ENCODE data around the gene SDK1. TPM values are rescaled to one million over a fixed set of nuclear protein-coding genes. Genes with fewer than 3 reads are reported as not detected.

The SDK1 gene
- total and polyA plus RNA-seq, 4 donors = 0.12 to 0.47 (median 0.36) TPM

DNA sequence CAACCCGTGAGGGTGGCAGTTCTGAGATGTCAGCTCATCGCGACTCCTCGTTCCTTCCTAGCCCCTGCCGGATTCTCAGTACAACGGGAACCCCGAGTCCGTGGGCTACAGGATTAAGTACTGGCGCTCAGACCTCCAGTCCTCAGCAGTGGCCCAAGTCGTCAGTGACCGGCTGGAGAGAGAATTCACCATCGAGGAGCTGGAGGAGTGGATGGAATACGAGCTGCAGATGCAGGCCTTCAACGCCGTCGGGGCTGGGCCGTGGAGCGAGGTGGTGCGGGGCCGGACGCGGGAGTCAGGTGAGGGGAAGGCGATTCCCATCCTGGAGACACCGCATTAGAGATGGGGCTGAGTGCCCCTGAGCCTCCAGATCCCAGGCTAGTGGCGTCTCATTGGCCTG lies 812.9 kb downstream of the SDK1 start:
- H3K36me3 ChIP-seq (ENCODE audit: control insufficient read depth in 4 of 4, insufficient read depth in 3 of 4, low read depth in 1 of 4, low read length in 3 of 4) = no peaks in the 10 kb centered on the region
- H3K4me3 ChIP-seq (ENCODE audit: low read depth in 1 of 3, low read length in 3 of 3) = no peak overlapping the region
- H3K27me3 ChIP-seq (ENCODE audit: control insufficient read depth in 4 of 4, insufficient read depth in 4 of 4, low read length in 3 of 4) = no peaks in the 10 kb centered on the region
- no peak overlapping the region for H3K9ac ChIP-seq (ENCODE audit: low read depth in 1 of 2, low read length in 2 of 2)
- TF ChIP-seq YY1 (IDR thresholded peaks at IDR 0.05) (no peak), HNF4G (IDR thresholded peaks at IDR 0.05) (no peak), FOXA1 (IDR thresholded peaks at IDR 0.05) (no peak), SP1 (IDR thresholded peaks at IDR 0.05) (no peak), EGR1 (IDR thresholded peaks at IDR 0.05; ENCODE audit: low read depth in 2 of 2) (no peak), RAD21 (IDR thresholded peaks at IDR 0.05) (no peak), TAF1 (conservative IDR thresholded peaks at IDR 0.05) (no peak), FOXA2 (IDR thresholded peaks at IDR 0.05) (no peak), HNF4A (conservative IDR thresholded peaks at IDR 0.05) (no peak), JUND (IDR thresholded peaks at IDR 0.05) (no peak)
- TF ChIP-seq, protein P1, sequence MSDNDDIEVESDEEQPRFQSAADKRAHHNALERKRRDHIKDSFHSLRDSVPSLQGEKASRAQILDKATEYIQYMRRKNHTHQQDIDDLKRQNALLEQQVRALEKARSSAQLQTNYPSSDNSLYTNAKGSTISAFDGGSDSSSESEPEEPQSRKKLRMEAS (IDR thresholded peaks at IDR 0.05) = no peak
- TF ChIP-seq, protein P2, sequence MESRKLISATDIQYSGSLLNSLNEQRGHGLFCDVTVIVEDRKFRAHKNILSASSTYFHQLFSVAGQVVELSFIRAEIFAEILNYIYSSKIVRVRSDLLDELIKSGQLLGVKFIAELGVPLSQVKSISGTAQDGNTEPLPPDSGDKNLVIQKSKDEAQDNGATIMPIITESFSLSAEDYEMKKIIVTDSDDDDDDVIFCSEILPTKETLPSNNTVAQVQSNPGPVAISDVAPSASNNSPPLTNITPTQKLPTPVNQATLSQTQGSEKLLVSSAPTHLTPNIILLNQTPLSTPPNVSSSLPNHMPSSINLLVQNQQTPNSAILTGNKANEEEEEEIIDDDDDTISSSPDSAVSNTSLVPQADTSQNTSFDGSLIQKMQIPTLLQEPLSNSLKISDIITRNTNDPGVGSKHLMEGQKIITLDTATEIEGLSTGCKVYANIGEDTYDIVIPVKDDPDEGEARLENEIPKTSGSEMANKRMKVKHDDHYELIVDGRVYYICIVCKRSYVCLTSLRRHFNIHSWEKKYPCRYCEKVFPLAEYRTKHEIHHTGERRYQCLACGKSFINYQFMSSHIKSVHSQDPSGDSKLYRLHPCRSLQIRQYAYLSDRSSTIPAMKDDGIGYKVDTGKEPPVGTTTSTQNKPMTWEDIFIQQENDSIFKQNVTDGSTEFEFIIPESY (IDR thresholded peaks at IDR 0.05) = no peak
- no peaks in the 10 kb centered on the region for H3K4me1 ChIP-seq (ENCODE audit: control insufficient read depth in 4 of 4, insufficient read depth in 4 of 4, low read length in 3 of 4)
- no peak for DNase-seq (ENCODE audit: low spot score)
- no peaks in the 10 kb centered on the region for H3K9me3 ChIP-seq (ENCODE audit: control insufficient read depth in 4 of 4, low read length in 3 of 4)
- no peak overlapping the region for H3K27ac ChIP-seq (ENCODE audit: low read depth in 1 of 2, low read length in 2 of 2)
- WGBS = 95% methylated on average over 25 of the region's 25 CpGs

DNA sequence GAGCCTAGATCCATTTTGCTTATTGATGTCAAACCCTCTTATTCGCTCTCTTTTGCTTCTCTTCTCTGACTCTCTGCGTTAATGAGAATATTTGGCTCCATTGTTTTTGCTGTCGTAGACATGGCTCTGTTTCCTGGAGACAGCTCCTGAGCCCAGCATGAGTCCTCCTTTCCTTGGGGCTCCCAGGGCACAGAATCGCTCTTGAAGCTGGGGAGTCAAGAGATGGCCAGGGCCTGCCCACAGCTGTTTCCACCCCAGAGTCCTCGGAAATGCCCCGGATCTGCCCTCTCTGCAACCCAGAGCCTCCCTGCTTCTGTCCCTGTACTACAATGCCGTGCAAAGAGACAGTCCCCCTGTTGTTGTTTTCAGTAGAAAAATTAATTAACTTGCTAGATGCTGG lies 814.4 kb downstream of the SDK1 start:
- no peaks in the 10 kb centered on the region for H3K36me3 ChIP-seq (ENCODE audit: control insufficient read depth in 4 of 4, insufficient read depth in 3 of 4, low read depth in 1 of 4, low read length in 3 of 4)
- H3K4me3 ChIP-seq (ENCODE audit: low read depth in 1 of 3, low read length in 3 of 3) = no peak overlapping the region
- H3K27ac ChIP-seq (ENCODE audit: low read depth in 1 of 2, low read length in 2 of 2) = no peak overlapping the region
- H3K9me3 ChIP-seq (ENCODE audit: control insufficient read depth in 4 of 4, low read length in 3 of 4) = no peaks in the 10 kb centered on the region
- WGBS = 95% methylated on average over 7 of the region's 7 CpGs
- no peaks in the 10 kb centered on the region for H3K4me1 ChIP-seq (ENCODE audit: control insufficient read depth in 4 of 4, insufficient read depth in 4 of 4, low read length in 3 of 4)
- TF ChIP-seq HNF4A (conservative IDR thresholded peaks at IDR 0.05) = no peak
- no peak for TF ChIP-seq EGR1 (IDR thresholded peaks at IDR 0.05; ENCODE audit: low read depth in 2 of 2)
- TF ChIP-seq FOXA1 (IDR thresholded peaks at IDR 0.05) = no peak
- no peak for TF ChIP-seq HNF4G (IDR thresholded peaks at IDR 0.05)
- TF ChIP-seq, protein P3, sequence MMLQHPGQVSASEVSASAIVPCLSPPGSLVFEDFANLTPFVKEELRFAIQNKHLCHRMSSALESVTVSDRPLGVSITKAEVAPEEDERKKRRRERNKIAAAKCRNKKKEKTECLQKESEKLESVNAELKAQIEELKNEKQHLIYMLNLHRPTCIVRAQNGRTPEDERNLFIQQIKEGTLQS (IDR thresholded peaks at IDR 0.05) = no peak
- no peak for TF ChIP-seq TAF1 (conservative IDR thresholded peaks at IDR 0.05)
- TF ChIP-seq SP1 (IDR thresholded peaks at IDR 0.05) = no peak
- no peak for TF ChIP-seq RXRA (IDR thresholded peaks at IDR 0.05)
- no peak for TF ChIP-seq JUND (IDR thresholded peaks at IDR 0.05)
- no peak for TF ChIP-seq YY1 (IDR thresholded peaks at IDR 0.05)
- TF ChIP-seq FOXA2 (IDR thresholded peaks at IDR 0.05) = no peak
- no peaks in the 10 kb centered on the region for H3K27me3 ChIP-seq (ENCODE audit: control insufficient read depth in 4 of 4, insufficient read depth in 4 of 4, low read length in 3 of 4)
- no peak overlapping the region for H3K9ac ChIP-seq (ENCODE audit: low read depth in 1 of 2, low read length in 2 of 2)
- no peak for DNase-seq (ENCODE audit: low spot score)

DNA sequence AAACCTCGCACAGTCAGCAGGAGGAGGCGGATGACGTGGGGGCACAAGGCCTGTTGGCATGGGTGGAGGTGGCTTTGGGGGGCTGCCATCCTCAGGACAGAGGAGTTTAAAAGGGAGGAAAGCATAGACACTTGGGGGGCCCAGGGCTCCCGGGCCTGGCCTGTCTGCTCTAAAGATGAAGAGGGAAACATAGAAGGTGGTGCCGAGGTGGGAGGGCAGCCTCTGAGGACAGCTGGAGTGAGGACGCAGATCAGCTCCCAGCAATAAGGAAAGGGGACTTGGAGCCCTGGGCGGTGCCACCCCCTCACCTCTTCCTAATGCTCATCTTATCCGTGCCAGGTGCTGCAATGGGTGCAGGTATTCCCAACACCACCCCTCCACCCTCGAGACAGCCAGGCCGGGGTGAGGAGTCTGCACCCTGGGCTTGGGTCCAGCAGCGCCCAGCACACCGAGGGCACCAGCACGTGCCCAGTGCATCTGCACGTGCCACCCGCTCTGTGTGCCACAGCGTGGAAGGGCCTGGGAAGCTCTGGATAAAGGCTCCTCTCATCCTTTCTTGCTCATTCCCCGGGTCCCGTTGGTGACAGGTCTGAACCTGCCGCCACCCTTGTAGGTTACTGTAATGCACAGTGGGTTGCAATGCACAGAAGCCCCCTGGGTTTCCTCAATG lies 815.0 kb downstream of the SDK1 start:
- H3K27me3 ChIP-seq (ENCODE audit: control insufficient read depth in 4 of 4, insufficient read depth in 4 of 4, low read length in 3 of 4) = no peaks in the 10 kb centered on the region
- H3K9ac ChIP-seq (ENCODE audit: low read depth in 1 of 2, low read length in 2 of 2) = no peak overlapping the region
- no peaks in the 10 kb centered on the region for H3K4me1 ChIP-seq (ENCODE audit: control insufficient read depth in 4 of 4, insufficient read depth in 4 of 4, low read length in 3 of 4)
- no peak for TF ChIP-seq JUND (IDR thresholded peaks at IDR 0.05)
- TF ChIP-seq, protein P1 (IDR thresholded peaks at IDR 0.05) = no peak
- TF ChIP-seq RXRA (IDR thresholded peaks at IDR 0.05) = no peak
- TF ChIP-seq YY1 (IDR thresholded peaks at IDR 0.05) = no peak
- TF ChIP-seq, protein P2 (IDR thresholded peaks at IDR 0.05) = no peak
- no peak for TF ChIP-seq SP1 (IDR thresholded peaks at IDR 0.05)
- TF ChIP-seq, protein P4, sequence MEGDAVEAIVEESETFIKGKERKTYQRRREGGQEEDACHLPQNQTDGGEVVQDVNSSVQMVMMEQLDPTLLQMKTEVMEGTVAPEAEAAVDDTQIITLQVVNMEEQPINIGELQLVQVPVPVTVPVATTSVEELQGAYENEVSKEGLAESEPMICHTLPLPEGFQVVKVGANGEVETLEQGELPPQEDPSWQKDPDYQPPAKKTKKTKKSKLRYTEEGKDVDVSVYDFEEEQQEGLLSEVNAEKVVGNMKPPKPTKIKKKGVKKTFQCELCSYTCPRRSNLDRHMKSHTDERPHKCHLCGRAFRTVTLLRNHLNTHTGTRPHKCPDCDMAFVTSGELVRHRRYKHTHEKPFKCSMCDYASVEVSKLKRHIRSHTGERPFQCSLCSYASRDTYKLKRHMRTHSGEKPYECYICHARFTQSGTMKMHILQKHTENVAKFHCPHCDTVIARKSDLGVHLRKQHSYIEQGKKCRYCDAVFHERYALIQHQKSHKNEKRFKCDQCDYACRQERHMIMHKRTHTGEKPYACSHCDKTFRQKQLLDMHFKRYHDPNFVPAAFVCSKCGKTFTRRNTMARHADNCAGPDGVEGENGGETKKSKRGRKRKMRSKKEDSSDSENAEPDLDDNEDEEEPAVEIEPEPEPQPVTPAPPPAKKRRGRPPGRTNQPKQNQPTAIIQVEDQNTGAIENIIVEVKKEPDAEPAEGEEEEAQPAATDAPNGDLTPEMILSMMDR (IDR thresholded peaks at IDR 0.05; ENCODE audit: low read depth, low read length, missing input control) = no peak
- no peak for TF ChIP-seq FOXA2 (IDR thresholded peaks at IDR 0.05)
- no peak for TF ChIP-seq GABPA (IDR thresholded peaks at IDR 0.05 in 1 of 2, conservative IDR thresholded peaks at IDR 0.05 in 1 of 2)
- TF ChIP-seq EGR1 (IDR thresholded peaks at IDR 0.05; ENCODE audit: low read depth in 2 of 2) = no peak
- TF ChIP-seq HNF4A (conservative IDR thresholded peaks at IDR 0.05) = no peak
- H3K9me3 ChIP-seq (ENCODE audit: control insufficient read depth in 4 of 4, low read length in 3 of 4) = peaks cover 0 to under 1% (median 0%) of the 10 kb centered on the region in 4 donors
- no peak for DNase-seq (ENCODE audit: low spot score)
- H3K36me3 ChIP-seq (ENCODE audit: control insufficient read depth in 4 of 4, insufficient read depth in 3 of 4, low read depth in 1 of 4, low read length in 3 of 4) = no peaks in the 10 kb centered on the region
- H3K27ac ChIP-seq (ENCODE audit: low read depth in 1 of 2, low read length in 2 of 2) = no peak overlapping the region
- WGBS = 94% methylated on average over 19 of the region's 19 CpGs
- no peak overlapping the region for H3K4me3 ChIP-seq (ENCODE audit: low read depth in 1 of 3, low read length in 3 of 3)

All from liver (tissue), 9 donors.